ENCODE data around the gene ALDH1L1.

DNA sequence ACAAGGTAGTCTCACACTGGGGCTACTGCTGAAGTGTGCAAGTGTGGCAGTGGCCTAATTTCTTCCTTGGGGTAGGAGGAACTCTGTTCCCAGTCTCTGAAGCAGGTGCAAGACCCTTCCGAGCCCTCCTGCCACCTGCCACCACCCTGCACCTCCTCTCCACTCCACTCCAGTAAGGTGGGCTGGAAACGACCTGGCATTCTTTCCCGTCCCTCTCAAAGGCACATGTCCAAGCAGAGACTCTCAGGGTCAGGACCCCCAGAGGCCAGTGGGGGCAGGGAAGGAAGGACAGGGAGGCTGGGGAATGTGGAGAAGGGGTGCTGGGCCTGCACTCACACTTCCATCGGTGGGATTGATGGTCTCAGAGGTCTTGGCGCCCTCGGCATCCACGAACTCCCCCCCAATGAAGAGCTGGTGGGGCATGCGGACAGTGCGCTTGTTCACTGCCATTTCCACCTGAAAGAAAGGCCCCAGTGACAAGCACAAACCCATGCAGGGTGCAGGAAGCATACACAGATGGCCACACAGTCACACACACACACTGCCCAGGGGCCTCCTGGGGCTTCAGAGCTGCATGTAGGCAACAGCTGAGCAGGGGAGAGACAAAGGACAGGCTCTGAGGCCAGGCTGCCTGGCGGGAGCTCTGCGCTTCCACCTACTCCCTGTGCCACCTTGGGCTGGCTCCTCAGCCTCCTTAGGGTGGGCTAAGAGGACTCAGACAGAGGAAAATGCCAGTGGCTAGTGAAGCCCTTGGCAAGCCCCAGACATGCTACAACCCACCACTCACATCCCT, 43.8 kb downstream of the ALDH1L1 start:
- TF ChIP-seq, protein P1, sequence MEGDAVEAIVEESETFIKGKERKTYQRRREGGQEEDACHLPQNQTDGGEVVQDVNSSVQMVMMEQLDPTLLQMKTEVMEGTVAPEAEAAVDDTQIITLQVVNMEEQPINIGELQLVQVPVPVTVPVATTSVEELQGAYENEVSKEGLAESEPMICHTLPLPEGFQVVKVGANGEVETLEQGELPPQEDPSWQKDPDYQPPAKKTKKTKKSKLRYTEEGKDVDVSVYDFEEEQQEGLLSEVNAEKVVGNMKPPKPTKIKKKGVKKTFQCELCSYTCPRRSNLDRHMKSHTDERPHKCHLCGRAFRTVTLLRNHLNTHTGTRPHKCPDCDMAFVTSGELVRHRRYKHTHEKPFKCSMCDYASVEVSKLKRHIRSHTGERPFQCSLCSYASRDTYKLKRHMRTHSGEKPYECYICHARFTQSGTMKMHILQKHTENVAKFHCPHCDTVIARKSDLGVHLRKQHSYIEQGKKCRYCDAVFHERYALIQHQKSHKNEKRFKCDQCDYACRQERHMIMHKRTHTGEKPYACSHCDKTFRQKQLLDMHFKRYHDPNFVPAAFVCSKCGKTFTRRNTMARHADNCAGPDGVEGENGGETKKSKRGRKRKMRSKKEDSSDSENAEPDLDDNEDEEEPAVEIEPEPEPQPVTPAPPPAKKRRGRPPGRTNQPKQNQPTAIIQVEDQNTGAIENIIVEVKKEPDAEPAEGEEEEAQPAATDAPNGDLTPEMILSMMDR (IDR thresholded peaks at IDR 0.05; ENCODE audit: low read depth, low read length), result no peak
- TF ChIP-seq POLR2A (IDR thresholded peaks at IDR 0.05; ENCODE audit: extremely low read depth, insufficient read length) (no peak), MYC (IDR thresholded peaks at IDR 0.05; ENCODE audit: low read depth, low read length) (no peak)

Measured in NB4 (cell line).